Type B pancreatic cell (in vitro differentiated cells): ENCODE results near the gene DNAJB8. TPM values are rescaled to one million over a fixed set of nuclear protein-coding genes. Genes with fewer than 3 reads are reported as not detected.

Experiments used
- DNase-seq: peaks from one replicate; pipeline ENCODE4 v3.0.0; 2021; ENCODE audit warnings: mixed read lengths; ENCODE audit not compliant: unreplicated experiment; ENCODE audit errors: extremely low spot score
- H3K27ac Mint-ChIP-seq: 2 replicates; pipeline ENCODE4 v1.8.0; 2021; ENCODE audit warnings: mild to moderate bottlenecking, mixed read lengths
- H3K27me3 Mint-ChIP-seq: 2 replicates; pipeline ENCODE4 v1.8.0; 2021; ENCODE audit warnings: mixed read lengths
- H3K36me3 Mint-ChIP-seq: 2 replicates; pipeline ENCODE4 v1.8.0; 2021; ENCODE audit warnings: mixed read lengths
- H3K4me1 Mint-ChIP-seq: one replicate; pipeline ENCODE4 v1.8.0; 2021; ENCODE audit warnings: mixed read lengths; ENCODE audit not compliant: unreplicated experiment
- H3K4me3 Mint-ChIP-seq: 2 replicates; pipeline ENCODE4 v1.8.0; 2021; ENCODE audit warnings: mild to moderate bottlenecking, mixed read lengths
- H3K9me3 Mint-ChIP-seq: 2 replicates; pipeline ENCODE4 v1.8.0; 2021; ENCODE audit warnings: mixed read lengths
- total RNA-seq: library from RNA; stranded (reverse); gene quantifications from 2 replicates; pipeline ENCODE4 v1.2.1, GENCODE V29; 2021; ENCODE audit warnings: low replicate concordance
- TF ChIP-seq, protein P1 (sequence below): fragments of 200-600 bp; sonication (generic); conservative IDR thresholded peaks from 2 replicates; pipeline ENCODE4 v1.5.0; 2021; ENCODE audit warnings: antibody characterized with exemption, mild to moderate bottlenecking

The DNAJB8 gene
- total RNA-seq, 1 donor from 2014 or later = not detected

DNA sequence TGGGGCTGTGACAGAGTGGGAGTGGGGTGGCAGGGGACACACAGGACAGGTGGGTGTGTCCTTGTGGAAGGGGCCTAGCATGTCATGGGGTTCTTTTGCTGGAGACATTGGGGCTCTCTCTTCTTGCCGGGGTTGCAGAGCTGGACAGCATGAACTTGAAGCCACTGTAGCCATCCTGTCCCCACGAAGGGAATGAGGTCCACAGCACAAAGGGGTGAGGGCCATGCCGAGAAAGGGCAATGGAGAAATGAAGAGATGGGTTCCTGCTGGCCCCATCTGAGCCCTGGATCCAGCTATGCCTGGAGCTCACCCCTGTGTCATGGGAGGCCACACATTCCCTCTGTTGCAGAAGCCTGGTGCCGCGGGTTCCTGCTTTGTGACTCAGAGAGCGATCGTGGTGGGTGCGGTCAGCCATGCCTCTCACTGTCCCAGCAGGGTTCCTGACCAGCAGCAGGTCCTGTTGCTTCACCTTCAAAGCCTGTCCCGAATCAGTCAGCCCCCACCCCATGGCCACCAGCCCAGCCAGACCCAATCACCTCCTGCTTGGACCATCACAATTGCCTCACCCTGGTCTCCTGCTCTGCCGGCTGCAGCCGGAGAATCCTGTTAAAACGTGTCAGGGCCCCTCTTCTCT, 50.0 kb downstream of the DNAJB8 start:
- H3K4me3 Mint-ChIP-seq = no peak overlapping the region
- peaks cover 7% of the 10 kb centered on the region for H3K9me3 Mint-ChIP-seq
- DNase-seq = no peak
- TF ChIP-seq, protein P1, sequence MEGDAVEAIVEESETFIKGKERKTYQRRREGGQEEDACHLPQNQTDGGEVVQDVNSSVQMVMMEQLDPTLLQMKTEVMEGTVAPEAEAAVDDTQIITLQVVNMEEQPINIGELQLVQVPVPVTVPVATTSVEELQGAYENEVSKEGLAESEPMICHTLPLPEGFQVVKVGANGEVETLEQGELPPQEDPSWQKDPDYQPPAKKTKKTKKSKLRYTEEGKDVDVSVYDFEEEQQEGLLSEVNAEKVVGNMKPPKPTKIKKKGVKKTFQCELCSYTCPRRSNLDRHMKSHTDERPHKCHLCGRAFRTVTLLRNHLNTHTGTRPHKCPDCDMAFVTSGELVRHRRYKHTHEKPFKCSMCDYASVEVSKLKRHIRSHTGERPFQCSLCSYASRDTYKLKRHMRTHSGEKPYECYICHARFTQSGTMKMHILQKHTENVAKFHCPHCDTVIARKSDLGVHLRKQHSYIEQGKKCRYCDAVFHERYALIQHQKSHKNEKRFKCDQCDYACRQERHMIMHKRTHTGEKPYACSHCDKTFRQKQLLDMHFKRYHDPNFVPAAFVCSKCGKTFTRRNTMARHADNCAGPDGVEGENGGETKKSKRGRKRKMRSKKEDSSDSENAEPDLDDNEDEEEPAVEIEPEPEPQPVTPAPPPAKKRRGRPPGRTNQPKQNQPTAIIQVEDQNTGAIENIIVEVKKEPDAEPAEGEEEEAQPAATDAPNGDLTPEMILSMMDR = no peak
- peaks cover 7% of the 10 kb centered on the region for H3K36me3 Mint-ChIP-seq
- H3K27ac Mint-ChIP-seq = no peak overlapping the region
- peaks cover 45% of the 10 kb centered on the region for H3K4me1 Mint-ChIP-seq
- H3K27me3 Mint-ChIP-seq = peaks cover 6% of the 10 kb centered on the region

DNA sequence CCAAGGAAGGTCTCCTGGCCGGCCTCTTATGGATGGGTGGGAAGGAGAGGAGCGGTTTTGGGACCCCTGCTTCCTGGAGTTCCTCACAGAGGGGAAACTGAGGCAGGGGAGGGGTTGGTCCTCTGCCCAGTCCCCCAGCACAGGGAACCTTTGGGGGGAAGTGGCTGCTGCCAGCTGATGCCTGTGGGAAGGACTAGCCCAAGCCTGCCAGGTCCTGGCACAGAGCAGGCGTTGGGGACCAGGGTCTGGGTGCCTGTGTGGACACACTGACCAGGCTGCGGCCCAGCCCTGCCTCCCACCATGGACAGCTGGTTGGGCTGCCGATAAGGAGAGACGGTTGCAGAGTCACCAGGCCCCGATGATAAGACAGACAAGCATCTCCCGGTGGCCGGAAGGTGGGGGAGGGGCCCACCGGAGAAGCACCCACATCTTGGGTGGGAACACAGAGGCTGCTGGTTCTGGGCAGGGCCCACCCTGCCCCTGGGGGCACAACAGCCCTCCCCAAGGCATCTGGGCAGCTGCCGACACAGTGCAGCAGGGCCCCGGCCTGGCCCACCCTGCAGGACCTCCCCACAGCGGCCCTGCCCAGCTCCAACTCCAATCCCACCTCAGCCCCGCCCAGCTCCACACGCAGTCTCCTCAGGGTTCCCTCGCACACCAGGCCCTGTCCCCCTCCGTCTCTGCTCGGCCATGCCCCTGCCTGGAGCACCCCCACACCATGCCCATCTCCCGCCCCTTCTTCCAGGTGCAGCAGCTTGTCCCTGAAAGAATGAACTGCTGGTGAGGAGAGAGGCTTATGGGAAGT, 50.7 kb downstream of the DNAJB8 start:
- no peak overlapping the region for H3K27ac Mint-ChIP-seq
- TF ChIP-seq, protein P1 = no peak
- DNase-seq = no peak
- H3K27me3 Mint-ChIP-seq = peaks cover 6% of the 10 kb centered on the region
- H3K4me3 Mint-ChIP-seq = no peak overlapping the region
- H3K4me1 Mint-ChIP-seq = peaks cover 47% of the 10 kb centered on the region
- peaks cover 7% of the 10 kb centered on the region for H3K9me3 Mint-ChIP-seq
- peaks cover 7% of the 10 kb centered on the region for H3K36me3 Mint-ChIP-seq

DNA sequence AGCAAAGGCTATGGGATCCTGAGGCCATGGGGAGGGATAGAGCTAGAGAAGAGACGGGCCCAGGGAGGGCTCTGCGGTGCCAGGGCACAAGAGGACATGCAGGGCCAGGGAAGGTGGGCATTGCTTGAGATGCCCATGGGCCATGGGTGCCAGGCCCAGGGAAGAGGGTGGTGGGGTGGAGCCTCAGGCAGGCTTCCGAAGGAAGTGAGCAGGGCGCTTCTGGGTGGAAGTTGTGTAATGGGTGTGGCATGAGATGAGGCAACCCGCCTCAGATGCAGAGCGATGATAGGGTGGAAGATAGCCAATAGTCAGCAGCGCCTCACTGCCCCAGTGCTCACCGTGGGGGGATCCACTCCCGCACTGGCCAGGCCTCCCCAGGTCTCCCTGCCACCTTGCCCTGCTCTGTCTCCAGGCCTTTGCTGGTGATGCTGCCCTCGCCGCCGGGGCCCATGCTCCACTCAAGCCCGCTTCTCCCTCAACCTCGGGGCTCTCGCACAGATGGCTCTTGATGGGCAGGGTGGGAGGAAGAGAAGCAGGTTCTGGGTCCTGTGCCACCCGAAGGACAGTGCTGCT, 51.4 kb downstream of the DNAJB8 start:
- DNase-seq = no peak
- peaks cover 7% of the 10 kb centered on the region for H3K9me3 Mint-ChIP-seq
- no peak overlapping the region for H3K4me3 Mint-ChIP-seq
- peaks cover 6% of the 10 kb centered on the region for H3K27me3 Mint-ChIP-seq
- H3K4me1 Mint-ChIP-seq = peaks cover 47% of the 10 kb centered on the region
- H3K27ac Mint-ChIP-seq = no peak overlapping the region
- TF ChIP-seq, protein P1 = no peak
- peaks cover 7% of the 10 kb centered on the region for H3K36me3 Mint-ChIP-seq

DNA sequence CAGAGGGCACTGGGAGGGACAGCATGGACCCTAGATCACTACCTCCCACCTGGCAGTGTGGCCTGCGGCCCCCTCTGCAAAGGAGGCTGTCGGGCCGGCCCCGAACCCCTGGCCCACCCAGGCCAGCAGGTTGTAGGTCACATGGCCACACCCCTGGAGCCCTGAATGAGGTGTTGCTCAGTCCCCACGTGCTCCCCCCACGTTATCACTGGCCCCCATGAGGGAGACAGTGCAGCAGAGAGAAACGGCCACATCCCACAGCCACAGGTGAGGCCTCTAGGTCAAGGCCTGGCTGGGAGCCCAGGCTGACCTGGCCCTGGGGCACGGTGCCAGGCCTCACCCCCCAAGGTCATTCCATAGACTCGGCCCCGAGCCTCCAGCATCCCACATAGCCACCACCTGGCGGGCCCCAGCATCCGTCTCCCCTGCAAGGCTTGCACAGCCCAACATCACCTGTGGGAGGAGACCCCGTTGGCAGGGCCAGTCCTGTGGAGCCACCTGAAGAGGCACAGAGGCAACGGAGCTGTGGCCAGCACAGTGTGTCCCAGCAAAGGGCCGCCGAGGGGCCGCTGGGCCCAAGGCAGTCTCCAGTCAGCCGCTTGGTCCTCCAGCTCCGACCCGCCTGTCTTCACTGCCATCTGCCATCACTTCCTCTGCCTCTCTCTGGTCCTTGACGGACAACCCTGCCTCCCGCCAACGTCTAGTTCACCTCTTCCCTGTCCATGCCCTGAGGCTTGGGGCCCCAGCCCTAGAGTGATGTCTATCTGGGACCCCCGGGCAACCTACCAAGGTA, 53.1 kb downstream of the DNAJB8 start:
- H3K4me3 Mint-ChIP-seq = no peak overlapping the region
- H3K9me3 Mint-ChIP-seq = no peaks in the 10 kb centered on the region
- peaks cover 36% of the 10 kb centered on the region for H3K4me1 Mint-ChIP-seq
- H3K36me3 Mint-ChIP-seq = no peaks in the 10 kb centered on the region
- TF ChIP-seq, protein P1 = no peak
- no peak for DNase-seq
- H3K27ac Mint-ChIP-seq = no peak overlapping the region
- H3K27me3 Mint-ChIP-seq = peaks cover 6% of the 10 kb centered on the region

GRCh38 chr3:128413003-128413370, 53.7 kb downstream of the DNAJB8 start:
- H3K27ac Mint-ChIP-seq = peak overlapping the region; percentile 32

More at GRCh38 chr3:128413003-128413370, 53.7 kb downstream of the DNAJB8 start:
- Mint-ChIP-seq H3K27me3 (peaks cover 6% of the 10 kb centered on the region), H3K4me1 (peaks cover 36% of the 10 kb centered on the region), H3K4me3 (no peak overlapping the region), H3K36me3 (no peaks in the 10 kb centered on the region), H3K9me3 (no peaks in the 10 kb centered on the region)
- DNase-seq = no peak
- TF ChIP-seq, protein P1 = no peak
